GM12878 (cell line): Measurements from ENCODE around the gene NUDT1. TPM values are rescaled to one million over a fixed set of nuclear protein-coding genes. Genes with fewer than 3 reads are reported as not detected.

ENCODE experiments used
- ATAC-seq: fragments of 200-7000 bp; cut with Tn5 transposase; 3 replicates; pipeline ENCODE4 v1.9.1; 2020; ENCODE audit warnings: mild to moderate bottlenecking, moderate library complexity
- BruUV-seq: library from RNA; stranded (reverse); fragments of 400-500 nt; replicated peaks from 2 replicates; lab custom pipeline; 2021; lab: Mats Ljungman, UMichigan
- CTCF ChIA-PET: fragments of 300-600 bp; sonication (Branson Sonifier 250); formaldehyde crosslinking; extraction: SDS; loops from one replicate; lab custom pipeline; 2021; ENCODE audit warnings: inconsistent platforms; lab: Yijun Ruan, JAX
- POLR2A ChIA-PET: fragments of 350-600 bp; formaldehyde crosslinking; extraction: SDS; loops from one replicate; lab custom pipeline; 2021; ENCODE audit warnings: inconsistent platforms; lab: Charles Lee
- RAD21 ChIA-PET: fragments of 300-600 bp; sonication (Branson Sonifier 250); formaldehyde crosslinking; loops from one replicate; lab custom pipeline; 2023; ENCODE audit warnings: antibody characterized with exemption; ENCODE audit not compliant: unreplicated experiment; lab: Charles Lee
- SMC1A ChIA-PET: fragments of 300-600 bp; sonication (Branson Sonifier 250); formaldehyde crosslinking; loops from one replicate; lab custom pipeline; 2023; ENCODE audit not compliant: unreplicated experiment, uncharacterized antibody; lab: Charles Lee
- DNase-seq: peaks from one replicate; pipeline ENCODE4 v3.0.0-alpha.2; 2011; ENCODE audit warnings: low read depth, low spot score
- FAIRE-seq: peaks from 3 replicates; lab custom pipeline; 2011; peaks lifted over from hg19 to GRCh38; lab: Jason Lieb, UNC
- H2AFZ ChIP-seq: 2 replicates; pipeline ENCODE4 v1.6.0; 2011; ENCODE audit warnings: low read depth, low read length, control low read depth; ENCODE audit not compliant: control insufficient read depth
- H3K27ac ChIP-seq: 2 replicates; pipeline ENCODE4 v1.5.1; 2011; ENCODE audit warnings: control low read depth; ENCODE audit not compliant: control insufficient read depth, insufficient read depth
- H3K27me3 ChIP-seq, 2 experiments: replicated peaks in 1 of 2; 2 replicates each; pipeline versions ENCODE4 v1.6.0 to v1.6.1; 2011; ENCODE audit warnings: low read length in 1 of 2; ENCODE audit not compliant: control insufficient read depth in 2 of 2, insufficient read depth in 2 of 2
- H3K36me3 ChIP-seq, 2 experiments: 2 replicates each; pipeline ENCODE4 v1.5.1; 2011; ENCODE audit warnings: low read length in 1 of 2; ENCODE audit not compliant: control insufficient read depth in 2 of 2, insufficient read depth in 2 of 2
- H3K4me1 ChIP-seq: 2 replicates; pipeline ENCODE4 v1.6.1; 2011; ENCODE audit warnings: mild to moderate bottlenecking, low read length, moderate library complexity, mixed read lengths; ENCODE audit not compliant: control insufficient read depth, insufficient read depth
- H3K4me2 ChIP-seq: 2 replicates; pipeline ENCODE4 v1.6.0; 2011; ENCODE audit warnings: control low read depth; ENCODE audit not compliant: control insufficient read depth, insufficient read depth
- H3K4me3 ChIP-seq: fragments of 200-600 bp; sonication (generic); 2 replicates; pipeline ENCODE4 v1.5.1; 2016
- H3K79me2 ChIP-seq: 2 replicates; pipeline ENCODE4 v1.6.0; 2011; ENCODE audit warnings: low read length; ENCODE audit not compliant: control insufficient read depth, insufficient read depth
- H3K9ac ChIP-seq: 2 replicates; pipeline ENCODE4 v1.8.0; 2011; ENCODE audit warnings: low read length, control low read depth, mixed read lengths; ENCODE audit not compliant: control insufficient read depth, insufficient read depth
- H3K9me3 ChIP-seq: replicated peaks from 3 replicates; pipeline ENCODE4 v1.5.1; 2011; ENCODE audit warnings: mild to moderate bottlenecking, low read length; ENCODE audit not compliant: control insufficient read depth, insufficient read depth
- H4K20me1 ChIP-seq: 2 replicates; pipeline ENCODE4 v1.6.0; 2011; ENCODE audit not compliant: control insufficient read depth, insufficient read depth
- ATF7 ChIP-seq: fragments of 450-650 bp; IDR thresholded peaks from 2 replicates; pipeline ENCODE4 v1.6.1; 2016; ENCODE audit warnings: low read depth, mild to moderate bottlenecking
- CBX5 ChIP-seq: sonication (generic); IDR thresholded peaks from 2 replicates; pipeline ENCODE4 v1.6.1; 2016; ENCODE audit warnings: low read depth, moderate library complexity, mild to moderate bottlenecking, inconsistent platforms
- GATAD2B ChIP-seq: fragments of 450-650 bp; conservative IDR thresholded peaks from 2 replicates; pipeline ENCODE4 v1.6.1; 2017; ENCODE audit warnings: low read depth, mild to moderate bottlenecking, moderate library complexity
- HDGF ChIP-seq: fragments of 450-650 bp; IDR thresholded peaks from 2 replicates; pipeline ENCODE4 v1.6.1; 2016; ENCODE audit warnings: antibody characterized with exemption
- IRF4 ChIP-seq: IDR thresholded peaks from 2 replicates; pipeline ENCODE4 v1.6.1; 2011; ENCODE audit warnings: low read depth, low read length
- KDM1A ChIP-seq: fragments of 200-600 bp; sonication (generic); IDR thresholded peaks from 2 replicates; pipeline ENCODE4 v1.6.1; 2016; ENCODE audit warnings: borderline replicate concordance
- KLF5 ChIP-seq: fragments of 450-650 bp; IDR thresholded peaks from 2 replicates; pipeline ENCODE4 v1.6.1; 2014; ENCODE audit warnings: mild to moderate bottlenecking; ENCODE audit not compliant: partially characterized antibody
- MEF2A ChIP-seq: IDR thresholded peaks from 2 replicates; pipeline ENCODE4 v1.6.1; 2011; ENCODE audit warnings: low read depth, mild to moderate bottlenecking, low read length, moderate library complexity; ENCODE audit not compliant: insufficient read depth
- SMARCA5 ChIP-seq: fragments of 450-650 bp; IDR thresholded peaks from 2 replicates; pipeline ENCODE4 v1.6.1; 2017; ENCODE audit warnings: mild to moderate bottlenecking
- SREBF2 ChIP-seq: IDR thresholded peaks from 2 replicates; pipeline ENCODE4 v1.6.1; 2012; ENCODE audit warnings: mild to moderate bottlenecking, low read length
- SRF ChIP-seq, 2 experiments: IDR thresholded peaks; 2 replicates each; pipeline ENCODE4 v1.6.1; 2011; ENCODE audit warnings: low read depth in 2 of 2, low read length in 2 of 2, mild to moderate bottlenecking in 1 of 2, moderate library complexity in 1 of 2
- TARDBP ChIP-seq: IDR thresholded peaks from 2 replicates; pipeline ENCODE4 v1.6.1; 2016; ENCODE audit warnings: borderline replicate concordance
- ZNF24 ChIP-seq: fragments of 450-650 bp; IDR thresholded peaks from 2 replicates; pipeline ENCODE4 v1.6.1; 2017; ENCODE audit warnings: antibody characterized with exemption, mild to moderate bottlenecking
- ZNF384 ChIP-seq: IDR thresholded peaks from 2 replicates; pipeline ENCODE4 v1.6.1; 2012; ENCODE audit warnings: low read depth, mild to moderate bottlenecking, low read length, improper control_type of control experiment, borderline replicate concordance
- ZSCAN29 ChIP-seq: fragments of 450-650 bp; IDR thresholded peaks from 2 replicates; pipeline ENCODE4 v1.6.1; 2017; ENCODE audit warnings: mild to moderate bottlenecking, moderate library complexity
- WGBS: methylation state at CpG from one replicate; pipeline ENCODE4 v1.1.6; 2016; ENCODE audit warnings: low lambda C conversion rate; ENCODE audit not compliant: insufficient replicate concordance, insufficient coverage; ENCODE audit errors: missing lambda C conversion rate; 5-methylcytosine and 5-hydroxymethylcytosine counted together
- in situ Hi-C: fragments of 300-500 bp; cut with MboI; formaldehyde crosslinking; loops from 9 replicates; pipeline ENCODE4 v1.14.3; 2018; ENCODE audit warnings: mixed read lengths
- intact Hi-C: fragments of 100-400 bp; cut with micrococcal nuclease; formaldehyde crosslinking; loops from one replicate; pipeline ENCODE4 v1.14.2; 2022; ENCODE audit not compliant: unreplicated experiment
- polyA plus RNA-seq, 11 experiments: library from polyadenylated mRNA; depleted of rRNA in 4 of 11; unstranded in 6 of 11; stranded (reverse) in 5 of 11; fragments of >200 nt; fragmentation: Nextera tagmentation in 4 of 11; fragmentation: Illumina TruSeq in 1 of 11; extraction: Ambion mirVana in 4 of 11; extraction: Trizol in 1 of 11; gene quantifications; 1 replicate in 1 of 11; 2 replicates in 10 of 11; pipeline versions ENCODE4 v1.2.1 to v1.2.3, GENCODE V29; 2011 to 2016; ENCODE audit warnings: inconsistent platforms in 2 of 11, missing spikeins in 2 of 11, low read depth in 1 of 11
- total RNA-seq, 4 experiments: library from RNA; depleted of rRNA in 3 of 4; stranded (reverse); fragments of >200 nt in 3 of 4; fragmentation: Illumina TruSeq in 1 of 4; extraction: Trizol in 1 of 4; gene quantifications; 2 replicates each; pipeline versions ENCODE4 v1.2.1 to v1.2.3, GENCODE V29; 2013 to 2021
- TF ChIP-seq, protein P1 (sequence below): fragments of 450-650 bp; IDR thresholded peaks from 2 replicates; pipeline ENCODE4 v1.6.1; 2018; ENCODE audit warnings: borderline replicate concordance, mild to moderate bottlenecking; ENCODE audit not compliant: partially characterized antibody

The NUDT1 gene
- total and polyA plus RNA-seq, 10 of the 15 experiments (the other 5 are each of a cell fraction or from before 2014, with no cell fraction given), result 7.7 to 122 (median 59.2) TPM

DNA sequence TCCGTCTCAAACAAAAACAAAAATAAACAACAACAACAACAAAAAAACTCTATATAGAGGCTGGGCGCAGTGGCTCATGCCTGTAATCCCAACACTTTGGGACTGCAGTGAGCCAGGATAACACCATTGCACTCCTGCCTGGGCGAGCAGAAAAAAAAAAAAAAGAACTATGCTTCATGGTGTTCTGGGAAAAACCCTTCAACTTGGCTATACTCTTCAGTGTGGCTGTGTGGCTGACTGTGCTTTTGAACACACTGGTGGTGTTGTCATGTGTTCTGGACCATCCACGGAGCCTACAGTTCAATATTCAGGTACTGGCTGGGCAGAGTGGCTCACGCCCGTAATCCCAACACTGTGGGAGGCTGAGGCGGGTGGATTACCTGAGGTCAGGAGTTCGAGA is 45.7 kb downstream of the NUDT1 start:
- peaks cover 18% of the 10 kb centered on the region for H3K4me1 ChIP-seq
- FAIRE-seq (no peak), ATAC-seq (peak; percentile 69), DNase-seq (no peak)
- TF ChIP-seq ZNF384, result peak; percentile 69; the same call in 1 of the 2 replicates
- no peak for TF ChIP-seq KDM1A
- no peak for TF ChIP-seq TARDBP
- no peak for TF ChIP-seq IRF4
- no peak for TF ChIP-seq MEF2A
- peak; percentile 70; the same call in 1 of the 2 replicates for TF ChIP-seq HDGF
- no peak for TF ChIP-seq KLF5
- TF ChIP-seq SREBF2, result no peak
- 0 out of 2 replicates have a peak, but pooled peaks have one; percentile 8 for TF ChIP-seq CBX5
- TF ChIP-seq SMARCA5, result peak; percentile 11; the same call in 1 of the 2 replicates
- TF ChIP-seq ZNF24, result no peak
- TF ChIP-seq ZSCAN29, result no peak
- no peak for TF ChIP-seq GATAD2B
- no peak for TF ChIP-seq ATF7
- no peak for TF ChIP-seq SRF (IDR thresholded peaks at IDR 0.05; ENCODE audit: low read depth in 2 of 2, low read length in 2 of 2)
- TF ChIP-seq, protein P1, sequence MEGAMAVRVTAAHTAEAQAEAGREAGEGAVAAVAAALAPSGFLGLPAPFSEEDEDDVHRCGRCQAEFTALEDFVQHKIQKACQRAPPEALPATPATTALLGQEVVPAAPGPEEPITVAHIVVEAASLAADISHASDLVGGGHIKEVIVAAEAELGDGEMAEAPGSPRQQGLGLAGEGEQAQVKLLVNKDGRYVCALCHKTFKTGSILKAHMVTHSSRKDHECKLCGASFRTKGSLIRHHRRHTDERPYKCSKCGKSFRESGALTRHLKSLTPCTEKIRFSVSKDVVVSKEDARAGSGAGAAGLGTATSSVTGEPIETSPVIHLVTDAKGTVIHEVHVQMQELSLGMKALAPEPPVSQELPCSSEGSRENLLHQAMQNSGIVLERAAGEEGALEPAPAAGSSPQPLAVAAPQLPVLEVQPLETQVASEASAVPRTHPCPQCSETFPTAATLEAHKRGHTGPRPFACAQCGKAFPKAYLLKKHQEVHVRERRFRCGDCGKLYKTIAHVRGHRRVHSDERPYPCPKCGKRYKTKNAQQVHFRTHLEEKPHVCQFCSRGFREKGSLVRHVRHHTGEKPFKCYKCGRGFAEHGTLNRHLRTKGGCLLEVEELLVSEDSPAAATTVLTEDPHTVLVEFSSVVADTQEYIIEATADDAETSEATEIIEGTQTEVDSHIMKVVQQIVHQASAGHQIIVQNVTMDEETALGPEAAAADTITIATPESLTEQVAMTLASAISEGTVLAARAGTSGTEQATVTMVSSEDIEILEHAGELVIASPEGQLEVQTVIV, result no peak
- H3K9ac ChIP-seq, result peak overlapping the region; percentile 29; the same call in 1 of the 2 replicates
- RAD21 ChIA-PET, result interaction anchor here (0.6 to 2.1 kb wide), 3 partner anchors 13 to 582 kb away, joined by 3 to 13 read pairs (median 11); no protein-coding TSS in a partner anchor
- intact Hi-C loops (no loop called here), in situ Hi-C loops (no loop called here)
- H3K4me3 ChIP-seq, result no peak overlapping the region
- H3K36me3 ChIP-seq, result peaks cover 0 to 14% of the 10 kb centered on the region in 2 experiments; a peak in 2 of 4 replicates
- peak overlapping the region; percentile 85; the same call in 1 of the 2 replicates for H3K4me2 ChIP-seq
- CTCF ChIA-PET, result interaction anchor here (1.2 to 1.6 kb wide), 2 partner anchors 26 to 39 kb away, joined by 3 to 8 read pairs; no protein-coding TSS in a partner anchor
- SMC1A ChIA-PET, result interaction anchor here (0.6 to 2.7 kb wide), 4 partner anchors 11 to 39 kb away, joined by 3 to 21 read pairs (median 5); no protein-coding TSS in a partner anchor
- peak overlapping the region; percentile 70 for H3K27ac ChIP-seq
- BruUV-seq, result no TSS peak
- H3K9me3 ChIP-seq, result no peaks in the 10 kb centered on the region
- POLR2A ChIA-PET, result interaction anchor here (0.7 kb wide), 2 partner anchors 11 to 112 kb away, joined by 4 to 5 read pairs; no protein-coding TSS in a partner anchor
- H2AFZ ChIP-seq, result no peak overlapping the region
- WGBS, result 32% methylated on average over 7 of the region's 8 CpGs
- no peaks in the 10 kb centered on the region for H3K27me3 ChIP-seq
- no peaks in the 10 kb centered on the region for H4K20me1 ChIP-seq
- peaks cover 55% of the 10 kb centered on the region for H3K79me2 ChIP-seq
